Measurements from ENCODE around the gene CHKA. TPM values are rescaled to one million over a fixed set of nuclear protein-coding genes. Genes with fewer than 3 reads are reported as not detected.

Gene CHKA
- total RNA-seq, 1 donor from 2014 or later = 60.4 TPM

DNA sequence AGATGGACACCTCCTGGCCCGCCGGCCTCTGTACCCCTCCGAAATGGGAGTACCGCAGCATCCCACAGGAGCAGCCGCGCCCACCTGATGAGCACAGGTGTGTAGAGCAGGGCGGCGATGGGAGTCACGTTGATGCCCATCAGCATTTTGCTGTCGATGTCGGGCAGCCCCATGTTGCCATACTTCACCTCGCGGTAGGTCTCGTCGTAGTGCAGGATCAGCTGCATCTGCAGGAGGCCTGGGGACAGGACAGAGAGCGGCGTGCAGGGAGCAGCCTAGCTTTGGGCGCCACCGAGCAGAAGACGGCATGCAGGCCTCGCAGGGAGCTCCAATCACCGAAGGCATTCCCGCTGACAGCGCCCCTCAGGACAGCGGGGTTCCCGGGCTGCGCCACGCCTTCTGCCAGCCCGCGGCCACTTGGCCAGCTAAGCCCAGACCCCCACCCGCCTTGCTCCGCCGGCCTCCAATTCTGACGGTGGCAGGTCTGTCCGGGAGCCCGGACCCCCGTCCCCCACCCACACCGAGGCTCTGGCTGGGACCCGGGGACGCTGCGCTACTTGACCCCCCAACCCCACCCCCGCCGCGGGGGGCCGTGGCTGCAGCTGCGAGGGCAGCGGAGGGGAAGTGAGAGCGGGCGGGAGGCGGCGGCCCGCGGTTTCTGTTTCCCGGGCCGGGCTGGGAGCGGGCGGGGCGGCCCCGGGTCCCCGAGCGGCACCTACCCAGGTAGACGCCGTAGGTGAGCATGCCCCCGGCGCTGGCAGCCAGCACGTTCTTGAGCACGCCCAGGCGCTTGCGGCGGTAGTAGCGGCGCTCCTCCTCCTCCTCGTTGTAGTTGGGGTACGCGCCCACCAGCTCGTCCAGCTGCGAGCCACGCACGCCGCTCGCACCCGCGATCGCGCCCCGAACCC, 118.0 kb downstream of the CHKA start:
- H3K27me3 Mint-ChIP-seq = peaks cover 21% of the 10 kb centered on the region

More for the DNA sequence above, 118.0 kb downstream of the CHKA start:
- no peak for DNase-seq (ENCODE audit: low spot score, unreplicated experiment)
- H3K4me1 Mint-ChIP-seq (ENCODE audit: low read depth) = peaks cover 3% of the 10 kb centered on the region
- TF ChIP-seq, protein P1, sequence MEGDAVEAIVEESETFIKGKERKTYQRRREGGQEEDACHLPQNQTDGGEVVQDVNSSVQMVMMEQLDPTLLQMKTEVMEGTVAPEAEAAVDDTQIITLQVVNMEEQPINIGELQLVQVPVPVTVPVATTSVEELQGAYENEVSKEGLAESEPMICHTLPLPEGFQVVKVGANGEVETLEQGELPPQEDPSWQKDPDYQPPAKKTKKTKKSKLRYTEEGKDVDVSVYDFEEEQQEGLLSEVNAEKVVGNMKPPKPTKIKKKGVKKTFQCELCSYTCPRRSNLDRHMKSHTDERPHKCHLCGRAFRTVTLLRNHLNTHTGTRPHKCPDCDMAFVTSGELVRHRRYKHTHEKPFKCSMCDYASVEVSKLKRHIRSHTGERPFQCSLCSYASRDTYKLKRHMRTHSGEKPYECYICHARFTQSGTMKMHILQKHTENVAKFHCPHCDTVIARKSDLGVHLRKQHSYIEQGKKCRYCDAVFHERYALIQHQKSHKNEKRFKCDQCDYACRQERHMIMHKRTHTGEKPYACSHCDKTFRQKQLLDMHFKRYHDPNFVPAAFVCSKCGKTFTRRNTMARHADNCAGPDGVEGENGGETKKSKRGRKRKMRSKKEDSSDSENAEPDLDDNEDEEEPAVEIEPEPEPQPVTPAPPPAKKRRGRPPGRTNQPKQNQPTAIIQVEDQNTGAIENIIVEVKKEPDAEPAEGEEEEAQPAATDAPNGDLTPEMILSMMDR (IDR thresholded peaks at IDR 0.05; ENCODE audit: unreplicated experiment) = no peak
- peak overlapping the region; percentile 64 for H3K4me3 Mint-ChIP-seq (ENCODE audit: low read depth)
- no peaks in the 10 kb centered on the region for H3K9me3 Mint-ChIP-seq (ENCODE audit: low read depth)
- H3K27ac Mint-ChIP-seq = peak overlapping the region; percentile 58
- no peaks in the 10 kb centered on the region for H3K36me3 Mint-ChIP-seq (ENCODE audit: insufficient read depth)

Small RNA genes within 50 kb of the gene (microRNA-seq; reads per million reads assigned to microRNA genes)
- gene MIR4691 (ENCODE audit: borderline number of aligned reads, unreplicated experiment) = 2.4 reads per million
- gene MIR6753 (ENCODE audit: borderline number of aligned reads, unreplicated experiment) = not detected
- 3.6 reads per million for gene MIR7113 (ENCODE audit: borderline number of aligned reads, unreplicated experiment)

Other genes with a start within 250 kb of the CHKA start
- 6.7 and 8.0 TPM in 2 replicates for gene UNC93B1, start 117.3 kb downstream of the CHKA start, total RNA-seq
- gene ALDH3B1, start 111.1 kb downstream of the CHKA start, total RNA-seq = not detected in 2 replicates
- 113 and 125 TPM in 2 replicates for gene NDUFS8, start 90.7 kb downstream of the CHKA start, total RNA-seq
- 33.6 and 35.5 TPM in 2 replicates for gene TCIRG1, start 82.4 kb downstream of the CHKA start, total RNA-seq
- 67.5 and 68.7 TPM in 2 replicates for gene KMT5B, start 91.9 kb upstream of the CHKA start, total RNA-seq
- 35.1 and 35.3 TPM in 2 replicates for gene C11orf24, start 150.6 kb upstream of the CHKA start, total RNA-seq
- gene LRP5, start 191.2 kb upstream of the CHKA start, total RNA-seq = 114 and 115 TPM in 2 replicates